Motor neuron (in vitro differentiated cells): ENCODE measurements around the gene MCIDAS. TPM values are rescaled to one million over a fixed set of nuclear protein-coding genes. Genes with fewer than 3 reads are reported as not detected.
A peak's percentile ranks its signal among the peaks of the same experiment; 100 is the strongest.

ENCODE experiments used
- ATAC-seq, 8 experiments: fragments of 200-7000 bp; cut with Tn5 transposase; replicated peaks in 6 of 8; 2 replicates each; pipeline ENCODE4 v1.8.0; 2021; ENCODE audit warnings: mild to moderate bottlenecking in 8 of 8, moderate library complexity in 8 of 8
- H3K27ac ChIP-seq, 2 donors: fragments of 250-450 bp; sonication (Bioruptor Pico); 2 replicates each; pipeline ENCODE4 v1.9.0; 2021; ENCODE audit warnings: antibody characterized with exemption in 2 of 2, mild to moderate bottlenecking in 2 of 2, moderate library complexity in 1 of 2
- H3K4me1 ChIP-seq, 2 donors: fragments of 250-450 bp; sonication (Bioruptor Pico); replicated peaks in 1 of 2; 2 replicates each; pipeline ENCODE4 v1.6.1; 2021; ENCODE audit warnings: antibody characterized with exemption in 2 of 2, mild to moderate bottlenecking in 2 of 2, moderate library complexity in 1 of 2
- H3K4me3 ChIP-seq, 5 donors: fragments of 250-450 bp; sonication (Bioruptor Pico); 2 replicates each; pipeline ENCODE4 v1.9.0; 2021; ENCODE audit warnings: antibody characterized with exemption in 5 of 5, mild to moderate bottlenecking in 5 of 5, moderate library complexity in 4 of 5
- WGBS, 10 experiments: fragments of 450-650 bp; shearing (Covaris generic); methylation state at CpG; one replicate each; pipeline ENCODE4 v1.0.0; 2022; 5-methylcytosine and 5-hydroxymethylcytosine counted together
- in situ Hi-C, 9 experiments: fragments of 400-800 bp; cut with MboI; loops; one replicate each; pipeline ENCODE4 v1.15.0; 2021; ENCODE audit warnings: low sequenced_read_pairs in 9 of 9, low pct_unique_long_range_greater_than_20kb in 2 of 9; ENCODE audit not compliant: unreplicated experiment in 9 of 9
- total RNA-seq, 8 experiments: library from RNA; unstranded; fragments of 300-600 nt; gene quantifications; 2 replicates each; pipeline versions ENCODE4 v1.2.3 to v1.2.4, GENCODE V29; 2022

MCIDAS gene
- total RNA-seq, 8 experiments from 2014 or later, result 0.05 to 1.0 (median 0.20) TPM; not detected in 3

DNA sequence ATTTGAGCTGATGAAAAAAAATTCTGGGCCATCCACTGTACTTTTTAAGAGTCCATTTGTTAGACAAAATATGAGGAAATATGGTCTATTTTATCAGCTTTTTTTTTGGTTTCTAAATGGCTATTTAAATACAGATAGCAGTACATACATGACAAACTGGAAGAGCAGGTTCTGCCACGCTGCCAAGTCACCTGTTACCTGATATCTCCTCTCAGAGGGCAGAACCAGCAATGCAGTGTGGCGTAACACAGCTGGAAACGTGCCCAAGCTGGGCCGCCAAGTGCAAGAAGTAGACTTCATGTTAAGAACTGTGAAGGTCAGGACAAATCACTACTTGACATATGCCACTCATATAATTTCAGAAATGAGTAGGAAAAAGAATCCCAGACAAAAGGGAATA is 8.1 kb downstream of the MCIDAS start:
- no peak for ATAC-seq
- H3K27ac ChIP-seq, result no peak overlapping the region
- peaks cover 0 to 3% of the 10 kb centered on the region in 2 donors for H3K4me1 ChIP-seq
- H3K4me3 ChIP-seq, result no peak overlapping the region
- in situ Hi-C loops, result no loop called here
- 0 to 71% (median 46%) methylated on average over 1 to 4 of the region's 4 CpGs; no CpG with 5 or more reads in 3 of the 10 experiments for WGBS, 10 experiments

DNA sequence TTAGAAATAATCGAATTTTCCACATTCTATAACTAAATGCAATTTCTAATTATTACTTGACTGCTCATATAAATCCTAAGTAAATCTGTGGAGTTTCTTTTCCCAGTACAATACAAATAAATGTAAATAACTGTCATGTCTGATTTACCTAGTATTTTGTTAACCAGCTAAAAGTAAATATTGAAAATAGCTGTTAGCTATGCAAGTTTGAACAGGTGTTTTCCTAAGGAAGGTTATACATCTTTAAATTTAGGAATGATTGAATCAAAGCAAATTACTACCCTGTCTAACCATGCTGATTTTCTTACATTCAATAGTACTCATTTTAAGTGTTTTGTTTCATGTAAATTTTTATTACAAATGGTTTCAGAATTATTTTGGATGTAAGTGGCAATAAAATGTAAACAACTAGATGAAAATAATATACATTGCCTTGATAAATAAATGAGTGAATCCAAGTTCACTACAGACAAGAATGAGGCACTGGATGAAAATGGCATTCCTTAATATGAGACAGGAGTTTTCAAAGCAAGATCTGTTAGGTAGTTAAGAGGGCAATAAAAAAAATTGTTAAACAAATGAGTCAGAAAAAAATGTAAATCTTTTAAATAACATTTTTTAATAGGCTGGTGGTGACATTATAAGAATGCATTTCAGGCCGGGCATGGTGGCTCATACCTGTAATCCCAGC is 15.8 kb downstream of the MCIDAS start:
- Histone ChIP-seq H3K4me3 (no peak overlapping the region), H3K4me1 (no peaks in the 10 kb centered on the region), H3K27ac (no peak overlapping the region)
- no peak for ATAC-seq
- in situ Hi-C loops, result no loop called here
- WGBS, 10 experiments, result 15 to 100% (median 50%) methylated on average over 1 to 2 of the region's 2 CpGs

DNA sequence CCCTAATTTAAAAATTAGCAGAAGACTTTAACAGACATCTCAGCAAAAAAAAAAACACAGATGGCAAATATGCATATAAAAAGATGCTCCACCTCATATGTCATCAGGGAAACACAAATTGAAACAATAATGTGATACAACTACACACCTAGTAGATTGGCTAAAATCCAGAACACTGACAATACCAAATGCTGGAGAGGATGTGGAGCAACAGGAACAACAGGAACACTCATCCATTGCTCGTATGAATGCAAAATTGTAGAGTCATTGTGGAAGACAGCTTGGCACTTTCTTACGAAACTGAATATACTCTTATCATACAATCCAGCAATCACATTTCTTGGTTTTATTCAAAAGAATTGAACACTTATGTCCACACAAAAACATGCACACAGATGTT is 22.1 kb downstream of the MCIDAS start:
- in situ Hi-C loops, result no loop called here
- no peaks in the 10 kb centered on the region for H3K4me1 ChIP-seq
- H3K27ac ChIP-seq, result no peak overlapping the region
- ATAC-seq, result no peak
- 0 to 100% (median 66%) methylated on average over 2 of the region's 2 CpGs; no CpG with 5 or more reads in 3 of the 10 experiments for WGBS, 10 experiments
- no peak overlapping the region for H3K4me3 ChIP-seq

DNA sequence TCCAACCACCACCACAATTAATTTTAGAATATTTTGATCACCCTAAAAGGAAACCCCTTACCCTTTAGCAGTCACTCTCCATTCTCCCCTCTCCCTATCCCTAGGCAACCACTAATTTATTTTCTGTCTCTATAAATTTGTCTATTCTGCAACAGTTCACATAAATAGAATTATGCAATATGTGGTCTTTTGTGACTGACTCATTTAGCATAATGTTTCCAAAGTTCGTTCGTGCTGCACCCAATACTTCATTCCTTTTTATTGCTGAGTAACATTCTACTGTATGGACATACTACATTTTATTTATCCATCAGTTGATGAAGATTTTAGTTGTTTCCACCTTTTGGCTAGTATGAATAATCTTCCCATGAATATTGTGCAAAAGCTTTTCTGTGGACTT is 36.0 kb downstream of the MCIDAS start:
- peak in 1 of 8 experiments; percentile 29 for ATAC-seq
- H3K4me1 ChIP-seq, result no peaks in the 10 kb centered on the region
- no peak overlapping the region for H3K27ac ChIP-seq
- in situ Hi-C loops, result no loop called here
- 0 to 100% (median 89%) methylated on average over 1 to 2 of the region's 2 CpGs; no CpG with 5 or more reads in 1 of the 10 experiments for WGBS, 10 experiments
- H3K4me3 ChIP-seq, result no peak overlapping the region

DNA sequence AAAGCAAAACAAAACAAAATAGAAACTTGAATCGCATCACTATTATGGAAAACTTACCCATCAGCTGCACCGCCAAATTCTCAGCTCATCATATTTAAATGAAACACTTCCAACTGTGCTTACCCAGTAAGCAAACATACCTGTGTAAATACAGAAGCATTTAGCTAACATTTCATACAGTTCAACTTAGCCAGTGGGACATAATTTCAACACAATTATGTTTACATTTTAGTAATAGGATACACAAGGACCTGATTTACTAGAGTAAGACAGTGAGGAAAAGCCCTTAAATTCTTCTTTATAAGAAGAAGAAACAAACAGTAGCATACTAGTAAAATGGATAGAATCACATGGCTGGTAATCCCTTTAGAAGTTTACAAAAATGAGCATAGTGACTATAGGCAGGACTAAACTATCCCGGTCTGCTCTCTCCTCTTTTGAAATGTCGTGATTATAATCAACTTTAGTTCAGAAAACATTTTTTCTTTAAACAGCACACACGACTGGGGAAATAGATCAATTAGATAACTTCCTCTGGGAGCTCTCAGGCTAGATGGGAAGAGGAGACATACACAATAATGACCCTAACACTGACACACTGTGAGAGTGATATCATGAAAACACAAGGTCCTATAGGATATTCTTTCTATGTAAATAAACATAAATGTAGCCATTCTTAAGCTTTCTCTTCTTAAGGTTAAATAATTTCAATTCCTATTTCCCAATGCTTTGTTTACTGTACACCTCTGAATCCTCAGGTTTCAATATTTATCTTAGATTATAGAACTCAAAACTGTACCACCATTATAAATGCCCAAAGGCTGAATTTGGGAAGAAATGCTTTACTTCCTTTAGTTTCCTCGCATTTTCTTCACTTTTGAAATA is 38.2 kb downstream of the MCIDAS start:
- in situ Hi-C loops, result no loop called here
- Histone ChIP-seq H3K4me1 (no peaks in the 10 kb centered on the region), H3K4me3 (no peak overlapping the region), H3K27ac (no peak overlapping the region)
- ATAC-seq, result no peak
- 38 to 79% (median 55%) methylated on average over 4 to 6 of the region's 6 CpGs; no CpG with 5 or more reads in 1 of the 10 experiments for WGBS, 10 experiments

DNA sequence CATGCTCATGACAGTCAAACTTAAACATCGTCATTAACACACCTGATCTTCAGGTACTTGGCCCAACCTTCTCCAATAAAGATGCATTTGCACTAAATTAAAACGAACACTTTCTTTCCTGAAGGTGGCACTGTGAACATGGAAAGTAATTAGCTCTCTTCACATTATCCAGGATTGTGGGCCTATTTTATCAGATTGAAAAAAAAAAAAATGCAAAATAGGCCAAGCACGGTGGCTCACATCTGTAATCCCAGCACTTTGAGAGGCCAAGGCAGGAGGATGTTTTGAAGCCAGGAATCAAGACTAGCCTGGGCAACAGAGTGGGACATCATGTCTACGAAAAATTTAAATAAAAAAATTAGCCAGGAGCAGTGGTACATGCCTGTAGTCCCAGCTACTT is 39.7 kb downstream of the MCIDAS start:
- H3K4me1 ChIP-seq, result no peaks in the 10 kb centered on the region
- 0 to 60% (median 33%) methylated on average over 1 to 4 of the region's 4 CpGs; no CpG with 5 or more reads in 1 of the 10 experiments for WGBS, 10 experiments

DNA sequence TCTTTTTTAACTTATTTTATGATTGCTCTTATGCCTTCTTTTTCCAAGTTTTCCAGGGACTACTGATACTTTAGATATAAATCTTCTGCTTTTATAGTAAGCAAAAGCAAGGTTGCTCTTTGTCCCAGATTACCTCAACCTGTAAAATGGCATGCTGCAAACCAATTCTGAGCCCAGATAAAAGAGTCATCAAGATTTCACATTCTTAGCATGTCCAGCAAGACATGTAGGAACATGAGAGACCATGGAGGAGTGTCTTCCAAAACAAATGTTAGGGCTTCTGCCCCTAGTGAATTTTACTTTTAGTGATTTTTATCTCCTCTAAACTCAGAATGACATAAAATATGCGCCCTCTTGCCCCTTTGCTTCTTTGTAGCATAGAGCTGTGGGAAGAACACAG is 47.1 kb downstream of the MCIDAS start:
- in situ Hi-C loops, result no loop called here
- Histone ChIP-seq H3K4me1 (peaks cover 0 to 4% of the 10 kb centered on the region in 2 donors), H3K4me3 (no peak overlapping the region), H3K27ac (no peak overlapping the region)
- ATAC-seq, result no peak
- 0 to 86% (median 31%) methylated on average over 1 of the region's 1 CpG; no CpG with 5 or more reads in 4 of the 10 experiments for WGBS, 10 experiments

More for the DNA sequence above, 39.7 kb downstream of the MCIDAS start:
- in situ Hi-C loops, result no loop called here
- no peak overlapping the region for H3K4me3 ChIP-seq
- peak in 1 of 8 experiments; percentile 35 for ATAC-seq
- H3K27ac ChIP-seq, result no peak overlapping the region

DNA sequence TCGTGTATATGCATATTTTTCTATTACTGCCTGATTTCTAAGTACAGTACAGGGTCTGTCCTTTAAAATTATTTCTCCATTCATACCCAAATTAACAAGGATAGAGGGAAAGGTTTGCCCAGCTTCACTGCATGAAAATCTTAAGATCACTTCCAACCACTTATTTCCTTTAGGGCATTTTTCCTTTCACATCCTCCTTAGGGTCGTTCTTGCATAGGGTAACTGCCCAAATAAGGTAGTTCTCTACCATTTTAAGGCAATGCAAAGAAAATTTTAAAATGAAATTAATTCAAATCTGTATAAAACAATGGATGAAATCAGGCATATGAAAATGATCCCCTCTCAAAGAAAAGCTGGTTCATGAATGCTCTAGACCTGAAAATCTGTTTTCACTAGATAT is 50.0 kb downstream of the MCIDAS start:
- ATAC-seq, result no peak
- 0 to 42% (median 20%) methylated on average over 1 to 2 of the region's 2 CpGs; no CpG with 5 or more reads in 1 of the 10 experiments for WGBS, 10 experiments
- Histone ChIP-seq H3K4me1 (peaks cover 3 to 9% of the 10 kb centered on the region in 2 donors), H3K4me3 (no peak overlapping the region), H3K27ac (no peak overlapping the region)
- in situ Hi-C loops, result no loop called here

DNA sequence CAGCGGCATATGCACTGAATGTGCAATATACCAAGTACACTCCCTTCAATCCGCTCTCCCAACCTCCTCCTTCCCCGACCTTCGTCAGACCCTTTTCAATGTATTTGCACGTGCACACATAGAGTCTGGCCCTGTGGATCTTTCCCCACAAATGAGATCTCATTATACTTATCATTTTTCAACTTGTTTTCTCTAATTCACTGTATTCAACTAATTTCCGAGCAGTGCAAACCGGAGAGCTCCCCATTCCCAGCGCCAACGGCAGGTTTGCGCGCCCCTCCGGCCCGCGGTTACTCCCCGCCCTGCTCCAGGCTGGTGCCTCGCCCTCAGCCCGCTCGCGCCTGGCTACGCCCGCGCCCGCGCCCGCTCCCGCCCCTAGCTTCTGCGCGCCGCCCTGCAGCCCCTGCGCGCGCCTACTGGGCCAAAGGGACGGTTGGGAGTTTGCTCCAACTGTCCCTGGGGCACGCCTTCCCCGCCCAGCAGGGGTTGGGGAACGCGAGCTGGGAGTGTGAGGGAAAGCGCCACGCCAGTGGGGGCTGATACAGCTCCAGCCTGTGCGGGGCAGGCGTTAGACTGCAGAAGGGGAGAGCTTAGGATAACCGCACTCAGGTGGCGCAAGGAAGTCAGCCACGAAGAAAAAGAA is 50.8 kb downstream of the MCIDAS start:
- peak; percentile 65 to 86 (median 76) for ATAC-seq
- Histone ChIP-seq H3K4me1 (peaks cover 3 to 9% of the 10 kb centered on the region in 2 donors), H3K27ac (no peak overlapping the region), H3K4me3 (peak overlapping the region; percentile 15 to 34 (median 28))
- in situ Hi-C loops, result no loop called here
- WGBS, 10 experiments, result 0 to 9% (median 2%) methylated on average over 2 to 13 of the region's 44 CpGs; no CpG with 5 or more reads in 1 of the 10 experiments

DNA sequence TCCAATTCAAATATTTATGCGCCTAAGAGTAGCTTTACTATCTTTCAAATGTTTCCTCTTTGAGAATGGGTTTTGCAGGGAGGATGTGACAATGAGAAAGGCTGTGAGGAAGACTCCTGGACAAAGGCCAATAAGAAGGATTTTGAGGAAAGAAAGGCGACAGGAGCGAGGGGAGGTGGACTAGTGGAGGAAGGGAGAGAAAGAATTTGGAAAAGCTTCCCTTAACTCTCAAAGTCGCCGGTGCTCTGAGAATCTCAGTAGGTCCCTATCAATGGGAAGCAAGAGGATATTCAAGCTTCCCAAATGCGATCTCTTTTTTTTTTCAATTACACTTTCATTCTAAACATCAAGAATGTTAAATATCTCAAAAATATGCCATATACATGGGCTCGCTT is 51.3 kb downstream of the MCIDAS start:
- in situ Hi-C loops, result no loop called here
- Histone ChIP-seq H3K4me1 (peaks cover 3 to 9% of the 10 kb centered on the region in 2 donors), H3K4me3 (peak overlapping the region in 3 of 5 donors; percentile 15 to 34 (median 20)), H3K27ac (no peak overlapping the region)
- no peak for ATAC-seq
- WGBS, 10 experiments, result 6 to 25% (median 15%) methylated on average over 1 to 7 of the region's 7 CpGs

DNA sequence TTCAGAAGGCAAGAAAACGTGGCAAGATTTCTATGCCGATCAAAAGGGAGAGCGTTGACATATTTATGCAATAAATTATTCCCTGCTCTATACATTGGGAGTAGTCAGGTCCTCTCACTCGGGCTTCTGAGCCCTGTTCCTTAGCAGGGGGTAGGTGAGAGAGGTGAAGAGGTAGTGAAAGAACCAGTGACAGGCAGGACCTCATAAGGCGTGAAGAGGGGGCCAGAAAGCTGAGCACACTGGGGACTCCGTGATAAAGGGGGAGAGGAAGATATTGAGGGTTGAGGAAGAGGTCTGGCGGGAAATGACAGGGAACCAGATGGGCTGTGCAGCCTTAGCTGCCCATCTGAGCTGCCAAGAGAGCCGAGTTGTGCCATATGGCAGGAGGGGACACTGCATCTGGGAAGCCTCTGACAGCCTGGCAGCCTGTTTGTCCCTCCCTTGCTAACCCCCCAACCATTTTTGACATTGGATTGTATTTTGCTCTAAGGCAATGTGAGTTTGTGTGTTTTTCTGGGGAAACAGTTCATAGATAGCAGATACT is 53.4 kb downstream of the MCIDAS start:
- WGBS, 10 experiments, result 0 to 60% (median 13%) methylated on average over 1 to 7 of the region's 8 CpGs; no CpG with 5 or more reads in 2 of the 10 experiments
- peak in 4 of 8 experiments; percentile 0 to 4 (median 2) for ATAC-seq
- Histone ChIP-seq H3K4me3 (peak overlapping the region; percentile 35 to 52 (median 47)), H3K27ac (no peak overlapping the region), H3K4me1 (peaks cover 3 to 9% of the 10 kb centered on the region in 2 donors)
- in situ Hi-C loops, result loop anchor here in 2 of 9 experiments (25.0 kb wide), 2 partner anchors 261 to 636 kb away; no protein-coding TSS in a partner anchor

DNA sequence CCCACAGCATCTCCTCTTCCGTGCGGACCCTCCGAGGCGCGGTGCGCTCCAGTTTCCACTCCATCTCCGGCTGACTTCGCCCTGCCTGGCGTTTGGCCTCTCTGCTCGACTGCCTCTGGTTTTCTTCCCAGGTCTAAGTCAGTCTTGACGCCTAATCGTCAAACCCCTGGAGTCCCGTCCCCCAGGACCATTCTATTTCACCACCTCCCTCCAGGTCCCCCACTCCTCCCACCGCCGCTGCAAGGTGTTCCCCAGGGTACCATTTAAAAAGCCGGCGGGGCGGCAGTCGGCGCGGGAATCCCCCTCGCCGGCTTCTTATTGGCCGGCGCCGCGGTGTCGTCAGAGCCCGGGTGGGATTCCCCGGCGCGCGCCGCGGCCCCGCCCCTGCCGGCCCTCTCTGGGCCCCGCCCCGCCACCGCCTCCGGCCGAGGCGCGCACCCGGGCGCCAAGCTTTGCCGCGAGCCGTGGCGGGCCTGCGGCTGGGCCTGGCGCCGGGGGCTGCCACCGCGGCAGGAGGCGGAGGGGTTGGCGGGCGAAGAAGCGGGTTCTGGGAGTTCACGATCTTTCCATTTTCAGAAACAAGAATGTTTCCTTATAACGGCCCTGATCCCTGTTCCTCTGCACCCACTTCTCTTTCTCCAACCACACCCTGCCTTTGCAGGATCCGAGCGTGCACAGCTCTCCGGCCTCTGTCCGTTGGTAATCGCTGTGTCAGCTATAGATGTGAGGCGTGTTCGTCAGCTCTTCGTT is 54.0 kb downstream of the MCIDAS start, which contains the start of gene CDC20B:
Gene CDC20B (minus strand): TSS at position 241 of the 750 bp plus-strand sequence. CDS start 177 bp downstream, at position 64.
- in situ Hi-C loops, result loop anchor here in 2 of 9 experiments (25.0 kb wide), 2 partner anchors 261 to 636 kb away; no protein-coding TSS in a partner anchor
- Histone ChIP-seq H3K4me1 (peaks cover 3 to 9% of the 10 kb centered on the region in 2 donors), H3K27ac (no peak within 1 kb of the TSS), H3K4me3 (peak within 1 kb of the TSS; percentile 35 to 52 (median 47))
- peak; percentile 81 to 91 (median 85) for ATAC-seq
- 0 to 5% (median 0%) methylated on average over 1 to 8 of the region's 69 CpGs; no CpG with 5 or more reads in 4 of the 10 experiments for WGBS, 10 experiments
